GM23338 (cell line): ENCODE results near the gene PDE4B. TPM values are rescaled to one million over a fixed set of nuclear protein-coding genes. Genes with fewer than 3 reads are reported as not detected.

Experiments used
- ATAC-seq: fragments of 200-7000 bp; cut with Tn5 transposase; 3 replicates; pipeline ENCODE4 v1.9.1; 2020
- DNase-seq: peaks from one replicate; pipeline ENCODE4 v3.0.0-alpha.2; 2015; ENCODE audit warnings: low spot score
- H2AFZ ChIP-seq: fragments of 200-600 bp; sonication (generic); 2 replicates; pipeline ENCODE4 v1.8.0; 2016; ENCODE audit warnings: antibody characterized with exemption, mild to moderate bottlenecking, moderate library complexity
- H3F3A ChIP-seq: fragments of 200-600 bp; sonication (generic); replicated peaks from 2 replicates; pipeline ENCODE4 v1.8.0; 2017; ENCODE audit warnings: antibody characterized with exemption, mixed run types, low read depth
- H3K27ac ChIP-seq: fragments of 200-600 bp; sonication (generic); 2 replicates; pipeline ENCODE4 v1.6.1; 2016; ENCODE audit warnings: low read depth
- H3K27me3 ChIP-seq: fragments of 200-600 bp; sonication (generic); 2 replicates; pipeline ENCODE4 v1.8.0; 2016; ENCODE audit warnings: mild to moderate bottlenecking, mixed run types, moderate library complexity; ENCODE audit not compliant: insufficient read depth
- H3K36me3 ChIP-seq: fragments of 200-600 bp; sonication (generic); 2 replicates; pipeline ENCODE4 v1.8.0; 2016; ENCODE audit warnings: mild to moderate bottlenecking; ENCODE audit not compliant: insufficient read depth
- H3K4me1 ChIP-seq: fragments of 200-600 bp; sonication (generic); 2 replicates; pipeline ENCODE4 v1.8.0; 2016; ENCODE audit warnings: mild to moderate bottlenecking, moderate library complexity; ENCODE audit not compliant: insufficient read depth
- H3K4me2 ChIP-seq: fragments of 200-600 bp; sonication (generic); 2 replicates; pipeline ENCODE4 v1.7.1; 2017; ENCODE audit warnings: mixed run types
- H3K4me3 ChIP-seq: fragments of 200-600 bp; sonication (generic); 2 replicates; pipeline ENCODE4 v1.6.1; 2016; ENCODE audit warnings: mixed run types
- H3K79me2 ChIP-seq: fragments of 200-600 bp; sonication (generic); replicated peaks from 2 replicates; pipeline ENCODE4 v1.8.0; 2017; ENCODE audit warnings: mild to moderate bottlenecking; ENCODE audit not compliant: insufficient read depth
- H3K9me2 ChIP-seq: fragments of 200-600 bp; sonication (generic); 2 replicates; pipeline ENCODE4 v1.8.0; 2017; ENCODE audit not compliant: insufficient read depth
- H4K20me1 ChIP-seq: fragments of 200-600 bp; sonication (generic); replicated peaks from 2 replicates; pipeline ENCODE4 v1.8.0; 2017; ENCODE audit warnings: mild to moderate bottlenecking; ENCODE audit not compliant: insufficient read depth
- H3K27ac Mint-ChIP-seq: 2 replicates; pipeline ENCODE4 v1.8.0; 2020; ENCODE audit warnings: inconsistent platforms, mild to moderate bottlenecking, moderate library complexity, mixed read lengths
- H3K27me3 Mint-ChIP-seq: 3 replicates; pipeline ENCODE4 v1.8.0; 2022; ENCODE audit warnings: low read depth, mild to moderate bottlenecking, moderate library complexity, mixed read lengths, inconsistent platforms; ENCODE audit not compliant: insufficient read depth, poor library complexity
- H3K36me3 Mint-ChIP-seq: 3 replicates; pipeline ENCODE4 v1.8.0; 2021; ENCODE audit warnings: low read depth, mild to moderate bottlenecking, inconsistent platforms, moderate library complexity, mixed read lengths
- H3K4me1 Mint-ChIP-seq: 3 replicates; pipeline ENCODE4 v1.8.0; 2020; ENCODE audit warnings: mild to moderate bottlenecking, inconsistent platforms, mixed read lengths
- H3K4me3 Mint-ChIP-seq: 3 replicates; pipeline ENCODE4 v1.8.0; 2021; ENCODE audit warnings: moderate library complexity, mild to moderate bottlenecking, inconsistent platforms, mixed read lengths
- H3K9me3 Mint-ChIP-seq: 3 replicates; pipeline ENCODE4 v1.8.0; 2020; ENCODE audit warnings: moderate library complexity, mild to moderate bottlenecking, inconsistent platforms, mixed read lengths
- CREB1 ChIP-seq: fragments of 250-450 bp; sonication (Bioruptor Pico); IDR thresholded peaks from 2 replicates; pipeline ENCODE4 v1.5.0; 2020; ENCODE audit warnings: low read depth, mild to moderate bottlenecking, moderate library complexity
- CTCF ChIP-seq, 2 experiments: fragments of 200-600 bp in 1 of 2; sonication (generic) in 1 of 2; conservative IDR thresholded peaks; 2 replicates each; pipeline versions ENCODE4 v1.5.1 to v1.6.1; 2016 to 2017; ENCODE audit warnings: antibody characterized with exemption in 2 of 2, low read depth in 2 of 2, mild to moderate bottlenecking in 2 of 2, moderate library complexity in 1 of 2
- ETS1 ChIP-seq: IDR thresholded peaks from 2 replicates; pipeline ENCODE4 v1.6.1; 2016; ENCODE audit warnings: antibody characterized with exemption
- EZH2 ChIP-seq: fragments of 200-600 bp; sonication (generic); IDR thresholded peaks from one replicate; pipeline ENCODE4 v1.8.0; 2017; ENCODE audit warnings: antibody characterized with exemption, mild to moderate bottlenecking, low read depth; ENCODE audit not compliant: unreplicated experiment
- EZH2phosphoT487 ChIP-seq: fragments of 200-600 bp; sonication (generic); IDR thresholded peaks from one replicate; pipeline ENCODE4 v1.8.1; 2018; ENCODE audit warnings: antibody characterized with exemption; ENCODE audit not compliant: unreplicated experiment
- JUNB ChIP-seq: IDR thresholded peaks from one replicate; pipeline ENCODE4 v1.6.1; 2016; ENCODE audit warnings: antibody characterized with exemption; ENCODE audit not compliant: unreplicated experiment
- NANOG ChIP-seq: IDR thresholded peaks from 2 replicates; pipeline ENCODE4 v1.6.1; 2016; ENCODE audit warnings: antibody characterized with exemption, borderline replicate concordance
- POLR2AphosphoS5 ChIP-seq: IDR thresholded peaks from 2 replicates; pipeline ENCODE4 v1.6.1; 2016; ENCODE audit warnings: antibody characterized with exemption, low read depth
- REST ChIP-seq: IDR thresholded peaks from one replicate; pipeline ENCODE4 v1.6.1; 2018; ENCODE audit warnings: antibody characterized with exemption; ENCODE audit not compliant: unreplicated experiment
- STAT1 ChIP-seq: IDR thresholded peaks from one replicate; pipeline ENCODE4 v1.6.1; 2016; ENCODE audit warnings: antibody characterized with exemption; ENCODE audit not compliant: unreplicated experiment
- ZNF114 ChIP-seq: fragments of 250-450 bp; sonication (Bioruptor Pico); IDR thresholded peaks from 2 replicates; pipeline ENCODE4 v1.5.0; 2020; ENCODE audit warnings: mild to moderate bottlenecking, moderate library complexity
- ZNF331 ChIP-seq: fragments of 250-450 bp; sonication (Bioruptor Pico); IDR thresholded peaks from 2 replicates; pipeline ENCODE4 v1.5.0; 2020; ENCODE audit warnings: low read depth, mild to moderate bottlenecking, moderate library complexity
- ZNF462 ChIP-seq: fragments of 250-450 bp; sonication (Bioruptor Pico); IDR thresholded peaks from 2 replicates; pipeline ENCODE4 v1.5.0; 2020; ENCODE audit warnings: mild to moderate bottlenecking, moderate library complexity
- polyA plus RNA-seq: library from polyadenylated mRNA; unstranded; fragments of >200 nt; fragmentation: Nextera tagmentation; extraction: Ambion mirVana; gene quantifications from 2 replicates; pipeline ENCODE4 v1.2.1, GENCODE V29; 2016
- total RNA-seq: library from RNA; depleted of rRNA; stranded (reverse); fragments of >200 nt; shearing (Covaris generic); gene quantifications from 2 replicates; pipeline ENCODE4 v1.2.3, GENCODE V29; 2014

The PDE4B gene
- total and polyA plus RNA-seq, 2 experiments from 2014 or later: 14.0 to 25.6 TPM

- Mint-ChIP-seq H3K36me3 (no peaks in the 10 kb centered on the region), H3K27ac (no peak overlapping the region), H3K9me3 (no peaks in the 10 kb centered on the region), H3K4me1 (no peaks in the 10 kb centered on the region; the same call in 1 of the 3 replicates), H3K27me3 (no peaks in the 10 kb centered on the region), H3K4me3 (no peak overlapping the region)
- no peak overlapping the region for H3K27ac ChIP-seq
- H2AFZ ChIP-seq: no peak overlapping the region
- no peak overlapping the region for H3K4me2 ChIP-seq
- no peak overlapping the region for H3K4me3 ChIP-seq
- no peaks in the 10 kb centered on the region for H3F3A ChIP-seq
- ATAC-seq (no peak), DNase-seq (no peak)
- H3K4me1 ChIP-seq: no peaks in the 10 kb centered on the region
- TF ChIP-seq ZNF114 (no peak), EZH2phosphoT487 (no peak), NANOG (no peak), ZNF331 (CRISPR knock-in tag) (no peak), ETS1 (no peak), CREB1 (CRISPR knock-in tag) (no peak), CTCF (conservative IDR thresholded peaks at IDR 0.05; ENCODE audit: low read depth in 2 of 2) (no peak), ZNF462 (CRISPR knock-in tag) (no peak), POLR2AphosphoS5 (no peak), EZH2 (no peak), STAT1 (no peak), REST (no peak), JUNB (no peak)
- no peaks in the 10 kb centered on the region for H3K9me2 ChIP-seq
- H4K20me1 ChIP-seq: no peaks in the 10 kb centered on the region
- no peaks in the 10 kb centered on the region for H3K36me3 ChIP-seq
- no peaks in the 10 kb centered on the region for H3K79me2 ChIP-seq
- no peaks in the 10 kb centered on the region for H3K27me3 ChIP-seq
Observed at GRCh38 chr1:66167267-66167666, 374.6 kb downstream of the PDE4B start.
